ENCODE results near the gene RXRA. TPM values are rescaled to one million over a fixed set of nuclear protein-coding genes. Genes with fewer than 3 reads are reported as not detected.

The RXRA gene
- total and polyA plus RNA-seq, 10 of the 15 experiments (the other 5 are each of a cell fraction or from before 2014, with no cell fraction given), result 0.89 to 36.8 (median 11.1) TPM

DNA sequence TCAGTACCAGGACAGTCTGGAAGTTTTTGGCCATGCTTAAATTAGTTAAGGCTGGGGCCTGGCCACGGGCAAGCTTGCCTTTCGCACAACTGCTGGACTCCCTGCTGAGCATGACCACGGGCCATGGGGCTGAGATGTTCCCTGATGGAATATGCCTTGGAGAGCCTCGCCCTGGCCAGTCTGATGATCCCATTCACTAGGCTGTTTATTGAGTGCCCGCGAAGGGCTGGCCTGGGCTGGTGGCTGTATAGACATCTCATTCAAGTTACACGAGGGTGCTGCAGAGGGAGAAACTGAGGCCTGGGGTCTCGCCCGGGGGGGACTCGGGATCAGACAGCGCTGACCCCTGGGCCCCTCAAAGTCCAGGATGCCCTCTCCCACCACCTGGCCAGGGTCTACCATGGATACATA is 7.8 kb upstream of the RXRA start (continued):
- TF ChIP-seq, protein P1, sequence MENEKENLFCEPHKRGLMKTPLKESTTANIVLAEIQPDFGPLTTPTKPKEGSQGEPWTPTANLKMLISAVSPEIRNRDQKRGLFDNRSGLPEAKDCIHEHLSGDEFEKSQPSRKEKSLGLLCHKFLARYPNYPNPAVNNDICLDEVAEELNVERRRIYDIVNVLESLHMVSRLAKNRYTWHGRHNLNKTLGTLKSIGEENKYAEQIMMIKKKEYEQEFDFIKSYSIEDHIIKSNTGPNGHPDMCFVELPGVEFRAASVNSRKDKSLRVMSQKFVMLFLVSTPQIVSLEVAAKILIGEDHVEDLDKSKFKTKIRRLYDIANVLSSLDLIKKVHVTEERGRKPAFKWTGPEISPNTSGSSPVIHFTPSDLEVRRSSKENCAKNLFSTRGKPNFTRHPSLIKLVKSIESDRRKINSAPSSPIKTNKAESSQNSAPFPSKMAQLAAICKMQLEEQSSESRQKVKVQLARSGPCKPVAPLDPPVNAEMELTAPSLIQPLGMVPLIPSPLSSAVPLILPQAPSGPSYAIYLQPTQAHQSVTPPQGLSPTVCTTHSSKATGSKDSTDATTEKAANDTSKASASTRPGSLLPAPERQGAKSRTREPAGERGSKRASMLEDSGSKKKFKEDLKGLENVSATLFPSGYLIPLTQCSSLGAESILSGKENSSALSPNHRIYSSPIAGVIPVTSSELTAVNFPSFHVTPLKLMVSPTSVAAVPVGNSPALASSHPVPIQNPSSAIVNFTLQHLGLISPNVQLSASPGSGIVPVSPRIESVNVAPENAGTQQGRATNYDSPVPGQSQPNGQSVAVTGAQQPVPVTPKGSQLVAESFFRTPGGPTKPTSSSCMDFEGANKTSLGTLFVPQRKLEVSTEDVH (IDR thresholded peaks at IDR 0.05; ENCODE audit: low read depth, partially characterized antibody), result no peak
- TF ChIP-seq BACH1 (IDR thresholded peaks at IDR 0.05; ENCODE audit: borderline replicate concordance), result no peak
- no peak for TF ChIP-seq SMAD1 (IDR thresholded peaks at IDR 0.05; ENCODE audit: low read depth, partially characterized antibody)
- no peak for TF ChIP-seq FOXM1 (IDR thresholded peaks at IDR 0.05; ENCODE audit: low read depth, low read length)
- no peak for TF ChIP-seq POLR2AphosphoS2 (IDR thresholded peaks at IDR 0.05; ENCODE audit: low read depth, low read length)
- TF ChIP-seq MYB (IDR thresholded peaks at IDR 0.05; ENCODE audit: borderline replicate concordance, low read depth, low read length), result no peak

DNA sequence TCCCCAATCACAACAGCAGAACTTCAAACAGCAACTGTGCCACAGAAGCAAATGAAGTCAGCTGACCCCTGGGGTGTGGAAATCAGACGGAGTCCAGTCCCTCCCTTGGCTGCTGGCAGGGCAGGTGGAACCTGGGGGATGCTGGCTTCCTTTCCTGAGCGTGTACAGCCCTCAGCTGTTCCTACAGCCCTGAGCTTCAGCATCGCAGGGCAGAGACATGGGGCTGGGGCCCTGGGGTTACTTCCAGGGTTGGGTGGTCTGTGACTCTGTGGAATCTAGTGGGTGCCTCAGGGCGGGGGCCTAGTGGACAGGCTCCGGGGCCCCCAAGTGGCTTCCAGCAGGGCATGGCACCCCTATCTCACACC is 7.3 kb upstream of the RXRA start:
- Histone ChIP-seq H3K27ac (ENCODE audit: control insufficient read depth, insufficient read depth) (no peak overlapping the region), H3K9me3 (replicated peaks; ENCODE audit: control insufficient read depth, insufficient read depth, low read length) (no peaks in the 10 kb centered on the region), H3K4me2 (ENCODE audit: control insufficient read depth, insufficient read depth) (no peak overlapping the region), H3K79me2 (ENCODE audit: control insufficient read depth, insufficient read depth, low read length) (no peaks in the 10 kb centered on the region), H3K4me1 (ENCODE audit: control insufficient read depth, insufficient read depth, low read length) (no peaks in the 10 kb centered on the region), H3K36me3 (ENCODE audit: control insufficient read depth in 2 of 2, insufficient read depth in 2 of 2, low read length in 1 of 2) (no peaks in the 10 kb centered on the region), H2AFZ (ENCODE audit: control insufficient read depth, low read depth, low read length) (no peak overlapping the region), H3K4me3 (no peak overlapping the region), H3K27me3 (replicated peaks in 1 of 2; ENCODE audit: control insufficient read depth in 2 of 2, insufficient read depth in 2 of 2, low read length in 1 of 2) (peaks cover under 1 to 5% of the 10 kb centered on the region in 2 experiments; a peak in 3 of 4 replicates), H4K20me1 (ENCODE audit: control insufficient read depth, insufficient read depth) (no peaks in the 10 kb centered on the region), H3K9ac (ENCODE audit: control insufficient read depth, insufficient read depth, low read length) (no peak overlapping the region)
- ATAC-seq (no peak), DNase-seq (ENCODE audit: low read depth, low spot score) (no peak), FAIRE-seq (no peak)
- no TSS peak for BruUV-seq (replicated peaks)
- ChIA-PET RAD21 (ENCODE audit: unreplicated experiment) (no interaction called here), CTCF (interaction anchor here (1.2 kb wide), 1 partner anchor 124 kb away, joined by 4 read pairs; no protein-coding TSS in a partner anchor), SMC1A (ENCODE audit: uncharacterized antibody, unreplicated experiment) (no interaction called here), POLR2A (interaction anchor here (0.6 kb wide), 1 partner anchor 884 kb away, joined by 3 read pairs; no protein-coding TSS in a partner anchor)
- in situ Hi-C loops (cut with MboI) (no loop called here), intact Hi-C loops (cut with micrococcal nuclease; ENCODE audit: unreplicated experiment) (no loop called here)
- WGBS (ENCODE audit: insufficient coverage, insufficient replicate concordance, low lambda C conversion rate, missing lambda C conversion rate), result 23% methylated on average over 5 of the region's 5 CpGs
- no peak for TF ChIP-seq FOS (IDR thresholded peaks at IDR 0.05; ENCODE audit: borderline replicate concordance, extremely low read depth, insufficient read length)
- TF ChIP-seq STAT1 (conservative IDR thresholded peaks at IDR 0.05), result no peak
- TF ChIP-seq TARDBP (IDR thresholded peaks at IDR 0.05; ENCODE audit: borderline replicate concordance), result no peak
- TF ChIP-seq, protein P2, sequence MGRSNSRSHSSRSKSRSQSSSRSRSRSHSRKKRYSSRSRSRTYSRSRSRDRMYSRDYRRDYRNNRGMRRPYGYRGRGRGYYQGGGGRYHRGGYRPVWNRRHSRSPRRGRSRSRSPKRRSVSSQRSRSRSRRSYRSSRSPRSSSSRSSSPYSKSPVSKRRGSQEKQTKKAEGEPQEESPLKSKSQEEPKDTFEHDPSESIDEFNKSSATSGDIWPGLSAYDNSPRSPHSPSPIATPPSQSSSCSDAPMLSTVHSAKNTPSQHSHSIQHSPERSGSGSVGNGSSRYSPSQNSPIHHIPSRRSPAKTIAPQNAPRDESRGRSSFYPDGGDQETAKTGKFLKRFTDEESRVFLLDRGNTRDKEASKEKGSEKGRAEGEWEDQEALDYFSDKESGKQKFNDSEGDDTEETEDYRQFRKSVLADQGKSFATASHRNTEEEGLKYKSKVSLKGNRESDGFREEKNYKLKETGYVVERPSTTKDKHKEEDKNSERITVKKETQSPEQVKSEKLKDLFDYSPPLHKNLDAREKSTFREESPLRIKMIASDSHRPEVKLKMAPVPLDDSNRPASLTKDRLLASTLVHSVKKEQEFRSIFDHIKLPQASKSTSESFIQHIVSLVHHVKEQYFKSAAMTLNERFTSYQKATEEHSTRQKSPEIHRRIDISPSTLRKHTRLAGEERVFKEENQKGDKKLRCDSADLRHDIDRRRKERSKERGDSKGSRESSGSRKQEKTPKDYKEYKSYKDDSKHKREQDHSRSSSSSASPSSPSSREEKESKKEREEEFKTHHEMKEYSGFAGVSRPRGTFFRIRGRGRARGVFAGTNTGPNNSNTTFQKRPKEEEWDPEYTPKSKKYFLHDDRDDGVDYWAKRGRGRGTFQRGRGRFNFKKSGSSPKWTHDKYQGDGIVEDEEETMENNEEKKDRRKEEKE (IDR thresholded peaks at IDR 0.05), result no peak
- TF ChIP-seq, protein P3, sequence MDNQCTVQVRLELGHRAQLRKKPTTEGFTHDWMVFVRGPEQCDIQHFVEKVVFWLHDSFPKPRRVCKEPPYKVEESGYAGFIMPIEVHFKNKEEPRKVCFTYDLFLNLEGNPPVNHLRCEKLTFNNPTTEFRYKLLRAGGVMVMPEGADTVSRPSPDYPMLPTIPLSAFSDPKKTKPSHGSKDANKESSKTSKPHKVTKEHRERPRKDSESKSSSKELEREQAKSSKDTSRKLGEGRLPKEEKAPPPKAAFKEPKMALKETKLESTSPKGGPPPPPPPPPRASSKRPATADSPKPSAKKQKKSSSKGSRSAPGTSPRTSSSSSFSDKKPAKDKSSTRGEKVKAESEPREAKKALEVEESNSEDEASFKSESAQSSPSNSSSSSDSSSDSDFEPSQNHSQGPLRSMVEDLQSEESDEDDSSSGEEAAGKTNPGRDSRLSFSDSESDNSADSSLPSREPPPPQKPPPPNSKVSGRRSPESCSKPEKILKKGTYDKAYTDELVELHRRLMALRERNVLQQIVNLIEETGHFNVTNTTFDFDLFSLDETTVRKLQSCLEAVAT (IDR thresholded peaks at IDR 0.05), result no peak
- TF ChIP-seq CHD2 (IDR thresholded peaks at IDR 0.05; ENCODE audit: borderline replicate concordance, low read depth, low read length), result no peak
- no peak for TF ChIP-seq EGR1 (IDR thresholded peaks at IDR 0.05; ENCODE audit: borderline replicate concordance in 1 of 2, low read depth in 2 of 2, low read length in 2 of 2)
- TF ChIP-seq HDGF (IDR thresholded peaks at IDR 0.05), result no peak
- TF ChIP-seq SIX5 (IDR thresholded peaks at IDR 0.05; ENCODE audit: low read depth, low read length, severe bottlenecking), result no peak
- no peak for TF ChIP-seq JUNB (IDR thresholded peaks at IDR 0.05)

Measured in GM12878 (cell line).